Ecto neural progenitor cell (in vitro differentiated cells): ENCODE results near the gene XYLB.
"Not testable (repeated sequence)": the region's sequence is repeated elsewhere in the genome, so short reads cannot be mapped to it uniquely, and the experiment has no call there.

ENCODE experiments used
- DNase-seq: peaks from one replicate; pipeline ENCODE4 v3.0.0-alpha.2; 2018; ENCODE audit warnings: low spot score

The XYLB gene

GRCh38 chr3:38396239-38396638 lies 49.7 kb downstream of the XYLB start:
- no peak for DNase-seq

- no peak for DNase-seq
Observed at GRCh38 chr3:38396861-38397260, 50.3 kb downstream of the XYLB start.

GRCh38 chr3:38397320-38397719 lies 50.7 kb downstream of the XYLB start:
- DNase-seq, result peak; percentile 63

GRCh38 chr3:38401246-38401962 lies 54.8 kb downstream of the XYLB start:
- no peak for DNase-seq

- DNase-seq, result no peak
Observed at GRCh38 chr3:38404286-38404685, 57.7 kb downstream of the XYLB start.

GRCh38 chr3:38411591-38411990 lies 65.0 kb downstream of the XYLB start:
- DNase-seq, result no peak

GRCh38 chr3:38420758-38421157 lies 74.2 kb downstream of the XYLB start:
- not testable (repeated sequence) for DNase-seq

GRCh38 chr3:38421679-38422336 lies 75.2 kb downstream of the XYLB start:
- DNase-seq, result no peak

- DNase-seq, result not testable (repeated sequence)
Observed at GRCh38 chr3:38426798-38427426, 80.3 kb downstream of the XYLB start.

GRCh38 chr3:38432871-38433658 lies 86.5 kb downstream of the XYLB start:
- not testable (repeated sequence) for DNase-seq

GRCh38 chr3:38433661-38434060 lies 87.1 kb downstream of the XYLB start:
- not testable (repeated sequence) for DNase-seq

- not testable (repeated sequence) for DNase-seq
Observed at GRCh38 chr3:38438436-38439069, 92.0 kb downstream of the XYLB start.

GRCh38 chr3:38443205-38443604 lies 96.6 kb downstream of the XYLB start:
- DNase-seq, result not testable (repeated sequence)

GRCh38 chr3:38446085-38446686 lies 99.6 kb downstream of the XYLB start:
- DNase-seq, result no peak

- no peak for DNase-seq
Observed at GRCh38 chr3:38446812-38447211, 100.2 kb downstream of the XYLB start.

GRCh38 chr3:38450853-38451252 lies 104.3 kb downstream of the XYLB start:
- DNase-seq, result no peak

- DNase-seq, result peak; percentile 93
Observed at GRCh38 chr3:38453075-38453912, 106.7 kb downstream of the XYLB start, which contains the start of gene ACVR2B. TSS of gene ACVR2B (plus strand) at chr3:38453890. CDS start at chr3:38454323, 433 bp downstream.

GRCh38 chr3:38453913-38454177 lies 107.3 kb downstream of the XYLB start:
- DNase-seq, result no peak

- DNase-seq, result peak; percentile 77
Observed at GRCh38 chr3:38454178-38454883, 107.7 kb downstream of the XYLB start.
